OCI-LY7 (cell line): ENCODE measurements around the gene COL6A2. TPM values are rescaled to one million over a fixed set of nuclear protein-coding genes. Genes with fewer than 3 reads are reported as not detected.

ENCODE experiments used
- BruUV-seq: library from RNA; stranded (reverse); fragments of 400-500 nt; replicated peaks from 2 replicates; lab custom pipeline; 2021; lab: Mats Ljungman, UMichigan
- CTCF ChIA-PET: fragments of 300-600 bp; sonication (Branson Sonifier 250); formaldehyde crosslinking; loops from one replicate; lab custom pipeline; 2022; ENCODE audit warnings: antibody characterized with exemption; ENCODE audit not compliant: unreplicated experiment; lab: Charles Lee
- POLR2A ChIA-PET: fragments of 300-600 bp; sonication (Branson Sonifier 250); formaldehyde crosslinking; loops from one replicate; lab custom pipeline; 2022; ENCODE audit warnings: antibody characterized with exemption; lab: Charles Lee
- DNase-seq: peaks from one replicate; pipeline ENCODE4 v3.0.0-alpha.2; 2015; ENCODE audit warnings: low spot score
- H2AFZ ChIP-seq: fragments of 200-600 bp; sonication (generic), shearing (Covaris generic); 2 replicates; pipeline ENCODE4 v1.6.1; 2014; ENCODE audit warnings: mild to moderate bottlenecking, antibody characterized with exemption, low read length, moderate library complexity
- H3K27ac ChIP-seq: fragments of 200-600 bp; sonication (generic); 2 replicates; pipeline ENCODE4 v1.5.1; 2014; ENCODE audit warnings: mixed run types, low read depth, mild to moderate bottlenecking, moderate library complexity, low read length, inconsistent platforms; ENCODE audit not compliant: poor library complexity, severe bottlenecking
- H3K36me3 ChIP-seq: fragments of 200-600 bp; sonication (generic); 2 replicates; pipeline ENCODE4 v1.6.1; 2014; ENCODE audit warnings: mild to moderate bottlenecking, antibody characterized with exemption, low read length, moderate library complexity, mixed read lengths; ENCODE audit not compliant: insufficient read depth
- H3K4me1 ChIP-seq: fragments of 200-600 bp; sonication (generic); 2 replicates; pipeline ENCODE4 v1.5.1; 2014; ENCODE audit warnings: mild to moderate bottlenecking, low read length; ENCODE audit not compliant: insufficient read depth, poor library complexity, severe bottlenecking
- H3K4me2 ChIP-seq: fragments of 200-600 bp; sonication (generic); 2 replicates; pipeline ENCODE4 v1.6.1; 2014; ENCODE audit warnings: mild to moderate bottlenecking, low read length
- H3K4me3 ChIP-seq: fragments of 200-600 bp; sonication (generic); 2 replicates; pipeline ENCODE4 v1.5.1; 2014; ENCODE audit warnings: mild to moderate bottlenecking, low read depth, low read length; ENCODE audit not compliant: poor library complexity, severe bottlenecking
- H3K79me2 ChIP-seq: fragments of 200-600 bp; sonication (generic); 2 replicates; pipeline ENCODE4 v1.6.1; 2016; ENCODE audit warnings: low read depth, mild to moderate bottlenecking, low read length, moderate library complexity, mixed read lengths; ENCODE audit not compliant: insufficient read depth
- H3K9me2 ChIP-seq: fragments of 200-600 bp; sonication (generic); 2 replicates; pipeline ENCODE4 v1.6.1; 2016; ENCODE audit warnings: mild to moderate bottlenecking, low read length, mixed read lengths; ENCODE audit not compliant: insufficient read depth
- H3K9me3 ChIP-seq: fragments of 200-600 bp; sonication (generic); 2 replicates; pipeline ENCODE4 v1.6.1; 2014; ENCODE audit warnings: mild to moderate bottlenecking, mixed run types, low read length, mixed read lengths
- H4K20me1 ChIP-seq: fragments of 200-600 bp; sonication (generic); 2 replicates; pipeline ENCODE4 v1.6.1; 2014; ENCODE audit warnings: mild to moderate bottlenecking, antibody characterized with exemption, low read length, moderate library complexity, mixed read lengths; ENCODE audit not compliant: insufficient read depth
- CTCF ChIP-seq: fragments of 200-600 bp; sonication (generic); conservative IDR thresholded peaks from 2 replicates; pipeline ENCODE4 v1.5.1; 2014; ENCODE audit warnings: mild to moderate bottlenecking, antibody characterized with exemption, low read length, moderate library complexity, mixed read lengths
- EZH2phosphoT487 ChIP-seq: fragments of 200-600 bp; sonication (generic); IDR thresholded peaks from 2 replicates; pipeline ENCODE4 v1.6.1; 2018; ENCODE audit warnings: low read depth, borderline replicate concordance, mild to moderate bottlenecking, mixed run types, antibody characterized with exemption, low read length, moderate library complexity, mixed read lengths
- intact Hi-C: fragments of 100-400 bp; cut with micrococcal nuclease; formaldehyde crosslinking; loops from one replicate; pipeline ENCODE4 v1.10.0; 2022; ENCODE audit not compliant: unreplicated experiment
- total RNA-seq, 2 experiments: library from RNA; depleted of rRNA in 1 of 2; stranded (reverse); fragments of >200 nt in 1 of 2; shearing (Covaris generic) in 1 of 2; gene quantifications; 2 replicates each; pipeline ENCODE4 v1.2.3, GENCODE V29; 2014 to 2022

COL6A2 gene
- total RNA-seq, 2 experiments from 2014 or later = not detected

GRCh38 chr21:46100020-46100419 lies 2.1 kb downstream of the COL6A2 start:
- Histone ChIP-seq H3K4me3 (no peak overlapping the region), H3K79me2 (no peaks in the 10 kb centered on the region), H3K9me3 (no peaks in the 10 kb centered on the region), H3K9me2 (no peaks in the 10 kb centered on the region), H2AFZ (no peak overlapping the region), H4K20me1 (no peaks in the 10 kb centered on the region), H3K4me1 (no peaks in the 10 kb centered on the region), H3K4me2 (no peak overlapping the region), H3K27ac (no peak overlapping the region), H3K36me3 (no peaks in the 10 kb centered on the region)
- TF ChIP-seq CTCF (no peak), EZH2phosphoT487 (no peak)
- POLR2A ChIA-PET = no interaction called here
- BruUV-seq = no TSS peak
- CTCF ChIA-PET = no interaction called here
- no peak for DNase-seq
- intact Hi-C loops = no loop called here

GRCh38 chr21:46100426-46100825 lies 2.5 kb downstream of the COL6A2 start:
- POLR2A ChIA-PET = no interaction called here
- no peak overlapping the region for H3K27ac ChIP-seq
- H3K4me3 ChIP-seq = no peak overlapping the region
- intact Hi-C loops = no loop called here
- no TSS peak for BruUV-seq
- H2AFZ ChIP-seq = no peak overlapping the region
- no peaks in the 10 kb centered on the region for H3K79me2 ChIP-seq
- no peaks in the 10 kb centered on the region for H3K9me3 ChIP-seq
- no peak overlapping the region for H3K4me2 ChIP-seq
- CTCF ChIA-PET = no interaction called here
- no peak for TF ChIP-seq EZH2phosphoT487
- no peak for TF ChIP-seq CTCF
- no peaks in the 10 kb centered on the region for H3K9me2 ChIP-seq
- no peak for DNase-seq
- H4K20me1 ChIP-seq = no peaks in the 10 kb centered on the region
- H3K4me1 ChIP-seq = no peaks in the 10 kb centered on the region
- H3K36me3 ChIP-seq = no peaks in the 10 kb centered on the region

DNA sequence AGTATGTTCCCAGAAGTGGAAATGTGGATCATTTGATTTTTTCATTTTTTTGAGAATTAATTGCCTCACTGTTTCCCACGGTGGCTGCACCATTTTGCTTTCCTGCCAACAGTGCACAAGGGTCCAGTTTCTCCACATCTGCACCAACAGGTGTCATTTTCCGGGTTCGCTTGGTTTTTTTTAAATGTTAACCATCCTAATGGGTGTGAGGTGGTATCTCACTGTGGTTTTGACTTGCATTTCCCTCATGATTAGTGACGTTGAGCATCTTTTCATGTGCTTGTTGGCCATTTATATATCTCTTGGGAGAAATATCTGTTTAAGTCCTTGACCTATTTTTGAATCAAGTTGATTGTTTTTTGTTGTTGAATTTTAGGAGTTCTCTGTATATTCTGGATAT lies 3.0 kb downstream of the COL6A2 start:
- Histone ChIP-seq H3K9me2 (no peaks in the 10 kb centered on the region), H3K27ac (no peak overlapping the region), H3K4me2 (no peak overlapping the region), H3K9me3 (no peaks in the 10 kb centered on the region), H3K4me1 (no peaks in the 10 kb centered on the region), H4K20me1 (no peaks in the 10 kb centered on the region), H3K4me3 (no peak overlapping the region), H3K79me2 (no peaks in the 10 kb centered on the region), H2AFZ (no peak overlapping the region), H3K36me3 (no peaks in the 10 kb centered on the region)
- BruUV-seq = no TSS peak
- no peak for DNase-seq
- intact Hi-C loops = no loop called here
- ChIA-PET CTCF (no interaction called here), POLR2A (no interaction called here)
- TF ChIP-seq CTCF (no peak), EZH2phosphoT487 (no peak)
